IPS DF 4.7 (cell line): ENCODE measurements around the gene ALKBH5.
A peak's percentile ranks its signal among the peaks of the same experiment; 100 is the strongest.
"Not testable (repeated sequence)": the region's sequence is repeated elsewhere in the genome, so short reads cannot be mapped to it uniquely, and the experiment has no call there.

ENCODE experiments used
- DNase-seq: peaks from one replicate; pipeline ENCODE4 v3.0.0-alpha.2; 2013; ENCODE audit warnings: low spot score; ENCODE audit errors: extremely low read depth

The ALKBH5 gene

GRCh38 chr17:18185391-18185790, 1.8 kb downstream of the ALKBH5 start:
- DNase-seq: no peak

GRCh38 chr17:18185832-18186626, 2.4 kb downstream of the ALKBH5 start:
- DNase-seq: no peak

- no peak for DNase-seq
These were observed 3.0 kb downstream of the ALKBH5 start for GRCh38 chr17:18186627-18186982.

GRCh38 chr17:18187226-18187625, 3.6 kb downstream of the ALKBH5 start:
- no peak for DNase-seq

- no peak for DNase-seq
These were observed 4.5 kb downstream of the ALKBH5 start for GRCh38 chr17:18187821-18188761.

- no peak for DNase-seq
These were observed 7.1 kb downstream of the ALKBH5 start for GRCh38 chr17:18190628-18191235.

- no peak for DNase-seq
These were observed 7.6 kb downstream of the ALKBH5 start for GRCh38 chr17:18191236-18191667.

- no peak for DNase-seq
These were observed 8.3 kb downstream of the ALKBH5 start for GRCh38 chr17:18191967-18192366.

GRCh38 chr17:18194394-18194793, 10.8 kb downstream of the ALKBH5 start:
- DNase-seq: no peak

- no peak for DNase-seq
These were observed 11.2 kb downstream of the ALKBH5 start for GRCh38 chr17:18194804-18195203.

- DNase-seq: no peak
These were observed 11.6 kb downstream of the ALKBH5 start for GRCh38 chr17:18195246-18195645.

GRCh38 chr17:18197535-18198194, 14.0 kb downstream of the ALKBH5 start:
- no peak for DNase-seq

- no peak for DNase-seq
These were observed 14.9 kb downstream of the ALKBH5 start for GRCh38 chr17:18198530-18198929.

- no peak for DNase-seq
These were observed 17.5 kb downstream of the ALKBH5 start for GRCh38 chr17:18201108-18201507.

GRCh38 chr17:18203308-18203707, 19.7 kb downstream of the ALKBH5 start:
- no peak for DNase-seq

- no peak for DNase-seq
These were observed 22.2 kb downstream of the ALKBH5 start for GRCh38 chr17:18205861-18206260.

GRCh38 chr17:18206962-18207361, 23.3 kb downstream of the ALKBH5 start:
- DNase-seq: no peak

GRCh38 chr17:18208092-18208491, 24.5 kb downstream of the ALKBH5 start:
- DNase-seq: no peak

GRCh38 chr17:18213666-18214270, 30.1 kb downstream of the ALKBH5 start:
- no peak for DNase-seq

GRCh38 chr17:18216906-18217305, 33.3 kb downstream of the ALKBH5 start:
- DNase-seq: not testable (repeated sequence)

GRCh38 chr17:18217412-18218015, 33.9 kb downstream of the ALKBH5 start:
- peak; percentile 49 for DNase-seq
